ENCODE data around the gene RRP1.

The RRP1 gene

GRCh38 chr21:43825242-43825935 is 36.0 kb downstream of the RRP1 start:
- H3K27ac ChIP-seq = no peak overlapping the region
- no peak overlapping the region for H3K4me3 ChIP-seq (ENCODE audit: low read depth in 1 of 2, low read length in 1 of 2)
- no peaks in the 10 kb centered on the region for H3K4me1 ChIP-seq (ENCODE audit: control insufficient read depth in 1 of 2, insufficient read depth in 1 of 2, low read depth in 1 of 2, low read length in 1 of 2)
- TF ChIP-seq CTCF (IDR thresholded peaks at IDR 0.05) = no peak
- H3K9me3 ChIP-seq = no peaks in the 10 kb centered on the region
- H3K36me3 ChIP-seq = no peaks in the 10 kb centered on the region
- H3K27me3 ChIP-seq = peaks cover 46% of the 10 kb centered on the region

- peaks cover 53% of the 10 kb centered on the region for H3K27me3 ChIP-seq
- no peaks in the 10 kb centered on the region for H3K4me1 ChIP-seq (ENCODE audit: control insufficient read depth in 1 of 2, insufficient read depth in 1 of 2, low read depth in 1 of 2, low read length in 1 of 2)
- TF ChIP-seq CTCF (IDR thresholded peaks at IDR 0.05) = no peak
- no peaks in the 10 kb centered on the region for H3K9me3 ChIP-seq
- no peak overlapping the region for H3K27ac ChIP-seq
- no peaks in the 10 kb centered on the region for H3K36me3 ChIP-seq
- no peak overlapping the region for H3K4me3 ChIP-seq (ENCODE audit: low read depth in 1 of 2, low read length in 1 of 2)
Observed at GRCh38 chr21:43825936-43826622, 36.7 kb downstream of the RRP1 start.

- Histone ChIP-seq H3K27ac (no peak overlapping the region), H3K4me1 (ENCODE audit: control insufficient read depth in 1 of 2, insufficient read depth in 1 of 2, low read depth in 1 of 2, low read length in 1 of 2) (no peaks in the 10 kb centered on the region), H3K9me3 (no peaks in the 10 kb centered on the region), H3K27me3 (peaks cover 58% of the 10 kb centered on the region), H3K36me3 (no peaks in the 10 kb centered on the region), H3K4me3 (ENCODE audit: low read depth in 1 of 2, low read length in 1 of 2) (no peak overlapping the region)
- TF ChIP-seq CTCF (IDR thresholded peaks at IDR 0.05) = no peak
Observed at GRCh38 chr21:43826623-43826974, 37.2 kb downstream of the RRP1 start.

GRCh38 chr21:43827015-43827611 is 37.7 kb downstream of the RRP1 start:
- peaks cover 63% of the 10 kb centered on the region for H3K27me3 ChIP-seq
- no peaks in the 10 kb centered on the region for H3K9me3 ChIP-seq
- no peaks in the 10 kb centered on the region for H3K36me3 ChIP-seq
- no peak overlapping the region for H3K27ac ChIP-seq
- no peaks in the 10 kb centered on the region for H3K4me1 ChIP-seq (ENCODE audit: control insufficient read depth in 1 of 2, insufficient read depth in 1 of 2, low read depth in 1 of 2, low read length in 1 of 2)
- no peak for TF ChIP-seq CTCF (IDR thresholded peaks at IDR 0.05)
- no peak overlapping the region for H3K4me3 ChIP-seq (ENCODE audit: low read depth in 1 of 2, low read length in 1 of 2)

- Histone ChIP-seq H3K9me3 (no peaks in the 10 kb centered on the region), H3K36me3 (no peaks in the 10 kb centered on the region), H3K27me3 (peaks cover 78% of the 10 kb centered on the region), H3K4me3 (ENCODE audit: low read depth in 1 of 2, low read length in 1 of 2) (no peak overlapping the region), H3K27ac (no peak overlapping the region), H3K4me1 (ENCODE audit: control insufficient read depth in 1 of 2, insufficient read depth in 1 of 2, low read depth in 1 of 2, low read length in 1 of 2) (peaks cover 2% of the 10 kb centered on the region in 2 experiments)
- TF ChIP-seq CTCF (IDR thresholded peaks at IDR 0.05) = no peak
Observed at GRCh38 chr21:43829161-43829560, 39.8 kb downstream of the RRP1 start.
